Measurements from ENCODE around the gene PDE7B.

DNA sequence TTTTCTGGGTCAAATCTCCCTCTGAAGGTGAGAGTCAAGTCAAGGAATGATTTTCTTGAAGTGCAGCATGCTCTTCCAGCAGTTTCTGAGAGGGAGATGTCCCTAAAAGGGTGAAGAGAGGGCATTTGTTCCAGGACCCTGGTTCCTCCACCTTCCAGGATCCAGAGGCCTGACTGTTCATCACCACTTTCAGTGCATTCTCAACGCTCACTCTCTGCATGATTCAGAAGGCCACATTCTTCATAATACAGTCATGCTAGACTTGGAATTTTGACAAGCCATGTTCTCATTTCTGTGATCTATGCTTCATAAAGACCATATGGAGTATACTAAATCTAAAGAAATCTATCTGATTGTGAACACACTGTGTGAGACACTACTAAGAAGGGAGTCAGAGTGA lies 85.1 kb downstream of the PDE7B start:
- TF ChIP-seq CTCF (IDR thresholded peaks at IDR 0.05) (no peak), EP300 (IDR thresholded peaks at IDR 0.05) (no peak)
